Transverse colon (tissue), 4 donors: Measurements from ENCODE around the gene CHST11. TPM values are rescaled to one million over a fixed set of nuclear protein-coding genes. Genes with fewer than 3 reads are reported as not detected.

ENCODE experiments used
- DNase-seq: peaks from one replicate; pipeline ENCODE4 v3.0.0-alpha.2; 2019
- H3K27ac ChIP-seq, 4 donors: fragments of 200-600 bp; sonication (generic); 2 replicates each; pipeline ENCODE4 v1.5.1; 2016 to 2018; ENCODE audit warnings: inconsistent platforms in 4 of 4
- H3K27me3 ChIP-seq: fragments of 200-600 bp; sonication (generic); 2 replicates; pipeline ENCODE4 v1.5.1; 2017; ENCODE audit warnings: inconsistent platforms
- H3K36me3 ChIP-seq, 4 donors: fragments of 200-600 bp; sonication (generic); 2 replicates each; pipeline ENCODE4 v1.5.1; 2017 to 2019; ENCODE audit warnings: inconsistent platforms in 4 of 4
- H3K4me1 ChIP-seq, 4 donors: fragments of 200-600 bp; sonication (generic); 2 replicates each; pipeline ENCODE4 v1.5.1; 2017 to 2020; ENCODE audit warnings: inconsistent platforms in 4 of 4
- H3K4me3 ChIP-seq, 4 donors: fragments of 200-600 bp; sonication (generic); 1 replicate in 1 of 4; 2 replicates in 3 of 4; pipeline versions ENCODE4 v1.5.1 to v1.6.1; 2017 to 2019; ENCODE audit warnings: inconsistent platforms in 4 of 4
- H3K9me3 ChIP-seq, 2 donors: fragments of 200-600 bp; sonication (generic); 2 replicates each; pipeline ENCODE4 v1.5.1; 2017 to 2019; ENCODE audit warnings: inconsistent platforms in 2 of 2
- EP300 ChIP-seq: sonication (generic); formaldehyde crosslinking; IDR thresholded peaks from one replicate; pipeline ENCODE4 v1.6.1; 2017; ENCODE audit warnings: antibody characterized with exemption, low read depth
- POLR2A ChIP-seq: fragments of 450-650 bp; IDR thresholded peaks from one replicate; pipeline ENCODE4 v1.6.1; 2016; ENCODE audit warnings: antibody characterized with exemption, mild to moderate bottlenecking, moderate library complexity
- POLR2AphosphoS5 ChIP-seq, 3 donors: sonication (generic); formaldehyde crosslinking; IDR thresholded peaks; one replicate each; pipeline ENCODE4 v1.6.1; 2016; ENCODE audit warnings: antibody characterized with exemption in 3 of 3
- WGBS, 2 donors: methylation state at CpG; one replicate each; pipeline ENCODE4 v1.1.5; 2018; ENCODE audit warnings: low coverage in 1 of 2; 5-methylcytosine and 5-hydroxymethylcytosine counted together
- in situ Hi-C, 4 donors: fragments of 200-750 bp; cut with MboI; loops; one replicate each; pipeline versions ENCODE4 v1.15.0 to v1.15.1; 2017; ENCODE audit warnings: low sequenced_read_pairs in 3 of 4, low pct_ligation_motif_present in 1 of 4, low pct_unique_long_range_greater_than_20kb in 1 of 4
- intact Hi-C: fragments of 100-400 bp; cut with DNase I; formaldehyde crosslinking; loops from one replicate; pipeline ENCODE4 v1.15.1; 2023; ENCODE audit warnings: low total_unique reads
- total RNA-seq, 4 donors: library from RNA; depleted of rRNA; stranded (reverse); fragments of >200 nt; gene quantifications; one replicate each; pipeline ENCODE4 v1.1.0, GENCODE V29; 2016
- TF ChIP-seq, protein P1 (sequence below), 5 experiments: fragments of 200-600 bp in 3 of 5; fragments of 450-650 bp in 2 of 5; sonication (generic) in 3 of 5; IDR thresholded peaks; 1 replicate in 2 of 5; 2 replicates in 3 of 5; pipeline ENCODE4 v1.5.1; 2016 to 2017; ENCODE audit warnings: antibody characterized with exemption in 5 of 5, inconsistent platforms in 3 of 5, mild to moderate bottlenecking in 2 of 5, moderate library complexity in 1 of 5

The CHST11 gene
- total RNA-seq, 4 donors from 2014 or later: 4.2 to 123 (median 31.5) TPM

DNA sequence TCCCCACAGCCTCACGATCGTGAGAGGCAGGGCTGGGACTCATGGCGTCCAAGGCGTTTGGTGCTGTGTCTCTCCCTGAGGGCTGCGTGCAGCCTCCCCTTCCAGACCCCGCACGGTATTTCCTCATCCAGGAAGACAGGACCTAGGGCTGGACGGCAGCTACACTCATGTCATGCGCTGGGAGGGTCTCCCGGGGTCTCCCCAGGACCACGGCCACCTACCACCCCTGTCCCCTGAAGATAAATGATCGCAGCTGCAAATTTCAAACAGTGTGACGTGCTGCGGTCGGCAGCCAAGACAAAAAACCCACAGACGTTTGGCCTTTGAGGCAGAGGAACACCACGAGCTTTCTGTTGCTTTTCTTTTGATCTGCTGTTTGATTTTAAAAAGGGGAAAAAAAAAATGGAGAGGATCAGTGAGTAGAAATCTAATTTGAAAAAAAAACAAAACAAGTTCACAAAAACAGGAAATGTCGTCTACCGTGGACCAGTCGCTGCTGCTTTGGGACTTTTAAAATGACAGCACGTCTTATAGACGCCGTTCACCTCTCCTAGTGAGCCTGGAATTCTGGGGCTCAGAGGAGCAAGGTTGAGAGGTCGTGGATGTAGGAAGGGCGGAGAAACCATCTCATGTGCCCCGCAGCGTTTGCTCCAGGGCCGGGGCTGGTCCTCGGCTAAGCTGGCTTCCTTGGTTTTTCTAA is 263.7 kb downstream of the CHST11 start:
- Histone ChIP-seq H3K4me3 (peak overlapping the region in 1 of 4 donors; percentile 35), H3K9me3 (no peaks in the 10 kb centered on the region), H3K4me1 (peaks cover 0 to 27% (median 6%) of the 10 kb centered on the region in 4 donors), H3K36me3 (no peaks in the 10 kb centered on the region), H3K27ac (peak overlapping the region; percentile 62 to 80 (median 70)), H3K27me3 (no peaks in the 10 kb centered on the region)
- in situ Hi-C loops: no loop called here
- WGBS, 2 donors: 36 to 46% methylated on average over 8 to 29 of the region's 29 CpGs
- TF ChIP-seq, protein P1, sequence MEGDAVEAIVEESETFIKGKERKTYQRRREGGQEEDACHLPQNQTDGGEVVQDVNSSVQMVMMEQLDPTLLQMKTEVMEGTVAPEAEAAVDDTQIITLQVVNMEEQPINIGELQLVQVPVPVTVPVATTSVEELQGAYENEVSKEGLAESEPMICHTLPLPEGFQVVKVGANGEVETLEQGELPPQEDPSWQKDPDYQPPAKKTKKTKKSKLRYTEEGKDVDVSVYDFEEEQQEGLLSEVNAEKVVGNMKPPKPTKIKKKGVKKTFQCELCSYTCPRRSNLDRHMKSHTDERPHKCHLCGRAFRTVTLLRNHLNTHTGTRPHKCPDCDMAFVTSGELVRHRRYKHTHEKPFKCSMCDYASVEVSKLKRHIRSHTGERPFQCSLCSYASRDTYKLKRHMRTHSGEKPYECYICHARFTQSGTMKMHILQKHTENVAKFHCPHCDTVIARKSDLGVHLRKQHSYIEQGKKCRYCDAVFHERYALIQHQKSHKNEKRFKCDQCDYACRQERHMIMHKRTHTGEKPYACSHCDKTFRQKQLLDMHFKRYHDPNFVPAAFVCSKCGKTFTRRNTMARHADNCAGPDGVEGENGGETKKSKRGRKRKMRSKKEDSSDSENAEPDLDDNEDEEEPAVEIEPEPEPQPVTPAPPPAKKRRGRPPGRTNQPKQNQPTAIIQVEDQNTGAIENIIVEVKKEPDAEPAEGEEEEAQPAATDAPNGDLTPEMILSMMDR (IDR thresholded peaks at IDR 0.05): no peak
- TF ChIP-seq EP300 (no peak), POLR2A (no peak)
- peak; percentile 58 for DNase-seq
- intact Hi-C loops: no loop called here

DNA sequence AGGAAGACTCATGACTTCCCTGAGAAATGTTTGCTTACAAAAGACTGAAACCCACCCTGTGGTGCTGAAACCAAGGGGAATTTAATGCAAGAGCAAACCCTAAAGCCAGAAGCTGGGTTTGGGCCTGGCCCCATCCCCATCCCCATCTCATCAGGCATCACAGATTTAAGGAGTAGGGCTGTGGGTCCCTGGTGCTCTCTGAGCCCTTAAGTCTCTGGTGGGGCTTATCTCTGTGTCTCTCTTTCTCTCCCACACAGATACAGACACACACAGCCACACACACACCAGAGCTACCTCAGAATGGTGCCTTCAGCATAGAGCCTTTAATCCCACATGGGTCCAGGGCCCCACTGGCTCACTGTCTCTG is 264.3 kb downstream of the CHST11 start:
- Histone ChIP-seq H3K27me3 (no peaks in the 10 kb centered on the region), H3K4me3 (peak overlapping the region in 1 of 4 donors; percentile 35), H3K9me3 (no peaks in the 10 kb centered on the region), H3K4me1 (peaks cover 0 to 24% (median 6%) of the 10 kb centered on the region in 4 donors), H3K27ac (peak overlapping the region; percentile 62 to 80 (median 70)), H3K36me3 (no peaks in the 10 kb centered on the region)
- intact Hi-C loops (no loop called here), in situ Hi-C loops (no loop called here)
- DNase-seq: no peak
- TF ChIP-seq POLR2AphosphoS5 (IDR thresholded peaks at IDR 0.05) (no peak), POLR2A (no peak), EP300 (no peak)
- TF ChIP-seq, protein P1 (IDR thresholded peaks at IDR 0.05): no peak

DNA sequence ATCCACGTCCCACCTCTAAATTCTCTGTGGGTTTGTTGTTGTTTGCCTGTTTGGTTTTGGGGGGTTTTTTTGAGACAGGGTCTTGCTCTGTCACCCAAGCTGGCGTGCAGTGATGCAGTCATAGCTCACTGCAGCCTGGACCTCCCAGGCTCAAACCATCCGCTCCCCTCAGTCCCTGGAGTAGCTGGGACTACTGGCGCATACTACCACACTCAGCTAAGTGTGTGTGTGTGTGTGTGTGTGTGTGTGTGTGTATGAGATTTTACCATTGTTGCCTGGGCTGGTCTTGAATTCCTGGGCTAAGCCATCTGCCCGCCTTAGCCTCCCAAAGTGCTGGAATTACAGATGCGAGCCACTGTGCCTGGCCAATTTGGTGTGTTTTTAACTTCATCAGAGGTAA is 265.2 kb downstream of the CHST11 start:
- 80 to 96% methylated on average over 1 to 6 of the region's 6 CpGs for WGBS, 2 donors
- DNase-seq: no peak
- Histone ChIP-seq H3K4me1 (peaks cover 0 to 24% (median 6%) of the 10 kb centered on the region in 4 donors), H3K9me3 (no peaks in the 10 kb centered on the region), H3K27me3 (no peaks in the 10 kb centered on the region), H3K4me3 (no peak overlapping the region), H3K27ac (peak overlapping the region in 1 of 4 donors; percentile 80), H3K36me3 (no peaks in the 10 kb centered on the region)
- TF ChIP-seq, protein P1 (IDR thresholded peaks at IDR 0.05): no peak
- TF ChIP-seq POLR2A (no peak), EP300 (no peak), POLR2AphosphoS5 (IDR thresholded peaks at IDR 0.05) (no peak)
- intact Hi-C loops: no loop called here
- in situ Hi-C loops: no loop called here

DNA sequence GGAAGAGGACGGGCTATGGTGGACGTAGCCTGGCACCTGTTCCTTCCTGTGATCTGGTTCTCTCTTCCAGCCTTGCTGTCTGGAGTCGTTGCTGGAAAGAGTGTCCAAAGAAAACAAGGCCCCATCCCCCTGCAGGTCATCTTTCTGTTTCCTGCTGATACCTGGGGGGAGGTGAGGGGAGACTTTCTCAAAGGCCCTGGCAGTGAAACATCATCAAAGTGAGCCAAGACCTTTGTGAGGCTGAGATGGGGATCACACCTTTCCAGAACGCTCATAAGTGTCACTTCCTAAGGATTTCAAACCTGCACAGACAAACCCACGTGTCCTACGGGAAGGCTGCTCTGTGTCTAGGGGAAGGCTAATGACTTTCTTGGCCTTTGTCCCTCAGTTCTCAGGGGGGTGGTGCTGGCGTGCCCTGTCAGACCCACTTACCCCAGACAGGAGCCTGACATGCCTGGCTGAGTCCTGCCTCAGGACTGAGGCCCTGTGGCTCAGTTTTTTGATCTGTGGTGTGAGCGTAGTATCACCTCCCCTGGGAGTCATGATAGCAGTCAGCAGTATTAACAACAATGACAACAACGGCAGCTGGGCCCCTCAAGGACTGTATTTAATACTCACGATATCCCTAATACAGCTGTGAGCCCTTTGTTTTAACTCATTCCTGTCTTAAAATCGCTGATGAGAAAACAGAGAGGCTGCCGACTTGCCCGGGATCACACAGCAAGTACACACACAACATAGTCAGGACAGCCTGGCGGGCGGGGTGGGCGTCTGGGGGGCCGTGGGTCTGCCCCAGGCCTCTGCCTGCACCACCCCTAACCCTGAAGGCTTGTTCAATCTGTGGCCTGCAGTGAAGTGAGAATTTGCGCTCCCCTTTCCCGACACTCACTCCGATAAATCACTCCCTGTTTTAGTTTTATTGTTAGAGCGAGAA is 266.1 kb downstream of the CHST11 start:
- no peak for DNase-seq
- TF ChIP-seq, protein P1 (IDR thresholded peaks at IDR 0.05): no peak
- intact Hi-C loops: no loop called here

More for the DNA sequence above, 266.1 kb downstream of the CHST11 start:
- no peaks in the 10 kb centered on the region for H3K36me3 ChIP-seq
- 69 to 86% methylated on average over 11 to 21 of the region's 21 CpGs for WGBS, 2 donors
- in situ Hi-C loops: no loop called here
- H3K9me3 ChIP-seq: no peaks in the 10 kb centered on the region
- no peaks in the 10 kb centered on the region for H3K27me3 ChIP-seq
- no peak overlapping the region for H3K4me3 ChIP-seq
- H3K27ac ChIP-seq: no peak overlapping the region
- peaks cover 0 to 24% (median 6%) of the 10 kb centered on the region in 4 donors for H3K4me1 ChIP-seq
